Effector memory CD4-positive, alpha-beta T cell (primary cell): ENCODE measurements around the gene ADAMTS2.

Experiments used
- DNase-seq, 3 donors: peaks; one replicate each; pipeline ENCODE4 v3.0.0-alpha.2; 2020
- H3K27ac ChIP-seq: 2 replicates; pipeline ENCODE4 v1.7.0; 2013; ENCODE audit warnings: mild to moderate bottlenecking, low read length, moderate library complexity; ENCODE audit not compliant: insufficient read depth, poor library complexity, severe bottlenecking
- H3K27me3 ChIP-seq: replicated peaks from 2 replicates; pipeline ENCODE4 v1.7.0; 2013; ENCODE audit warnings: mild to moderate bottlenecking, low read length; ENCODE audit not compliant: insufficient read depth, control insufficient read depth, poor library complexity, severe bottlenecking
- H3K36me3 ChIP-seq: 2 replicates; pipeline ENCODE4 v1.7.0; 2013; ENCODE audit warnings: mild to moderate bottlenecking, low read length, moderate library complexity; ENCODE audit not compliant: control insufficient read depth, insufficient read depth
- H3K4me1 ChIP-seq: 2 replicates; pipeline ENCODE4 v1.7.0; 2013; ENCODE audit warnings: low read length, mild to moderate bottlenecking; ENCODE audit not compliant: control insufficient read depth, insufficient read depth, poor library complexity, severe bottlenecking
- H3K4me3 ChIP-seq: 2 replicates; pipeline ENCODE4 v1.7.0; 2013; ENCODE audit warnings: low read length, low read depth, mild to moderate bottlenecking; ENCODE audit not compliant: insufficient read depth, poor library complexity, severe bottlenecking
- H3K9me3 ChIP-seq: 2 replicates; pipeline ENCODE4 v1.7.0; 2013; ENCODE audit warnings: mild to moderate bottlenecking, low read length, moderate library complexity; ENCODE audit not compliant: control insufficient read depth

Gene ADAMTS2

DNA sequence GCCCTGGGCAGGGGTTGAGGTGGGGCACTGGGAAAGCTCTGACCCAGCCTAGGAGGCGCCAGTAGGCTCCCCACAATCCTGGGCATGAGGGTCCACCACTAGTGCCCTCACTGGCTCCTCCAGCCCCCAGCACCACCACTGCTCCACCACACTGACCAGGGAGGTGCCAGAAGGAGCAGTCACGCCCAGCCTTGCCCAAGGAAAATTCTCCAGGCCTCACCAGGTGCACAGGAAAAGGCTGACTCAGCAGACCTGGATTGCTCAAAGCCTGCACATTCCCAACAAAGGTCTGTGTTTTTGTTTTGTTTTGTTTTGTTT is 222.2 kb downstream of the ADAMTS2 start:
- H3K9me3 ChIP-seq, result no peaks in the 10 kb centered on the region
- H3K36me3 ChIP-seq, result no peaks in the 10 kb centered on the region
- no peak overlapping the region for H3K4me3 ChIP-seq
- H3K27ac ChIP-seq, result no peak overlapping the region
- no peak for DNase-seq
- no peaks in the 10 kb centered on the region for H3K4me1 ChIP-seq
- no peaks in the 10 kb centered on the region for H3K27me3 ChIP-seq

DNA sequence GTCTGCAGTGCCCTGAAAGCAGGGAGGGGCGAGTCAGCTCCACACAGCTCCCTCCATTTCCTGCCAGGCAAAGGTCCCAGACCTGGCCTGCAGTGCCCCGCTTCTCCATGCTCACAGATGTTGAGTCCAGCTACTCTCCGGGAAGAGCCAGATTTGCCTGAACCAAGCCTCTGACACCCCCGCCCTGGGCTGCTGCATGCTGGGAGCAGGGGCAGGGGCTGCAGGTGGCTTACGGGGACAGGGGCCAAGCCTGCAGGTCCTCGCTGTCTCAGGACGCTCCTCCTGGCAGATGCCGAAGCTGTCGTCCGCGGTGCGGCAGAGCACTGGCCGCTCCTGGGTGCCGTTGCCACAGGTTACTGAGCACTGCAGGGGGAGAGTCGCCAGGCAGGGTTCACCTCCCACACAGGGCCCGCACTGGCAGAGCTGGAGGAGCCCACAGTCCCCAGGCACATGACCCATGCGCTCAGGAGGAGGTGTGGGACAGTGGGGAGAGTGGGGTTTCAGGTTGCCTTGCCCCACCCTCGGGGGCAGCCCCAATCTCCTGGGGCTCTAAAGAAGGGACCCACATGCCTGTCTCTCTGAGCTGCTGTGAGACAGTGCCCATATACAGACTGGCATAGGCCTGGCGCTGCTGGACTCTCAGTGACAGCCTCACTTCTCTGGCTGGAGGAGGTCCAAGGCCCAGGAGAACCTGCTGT is 222.7 kb downstream of the ADAMTS2 start:
- no peaks in the 10 kb centered on the region for H3K9me3 ChIP-seq
- DNase-seq, result no peak
- no peaks in the 10 kb centered on the region for H3K27me3 ChIP-seq
- no peaks in the 10 kb centered on the region for H3K36me3 ChIP-seq
- H3K4me3 ChIP-seq, result no peak overlapping the region
- no peak overlapping the region for H3K27ac ChIP-seq
- no peaks in the 10 kb centered on the region for H3K4me1 ChIP-seq

- Histone ChIP-seq H3K4me1 (no peaks in the 10 kb centered on the region), H3K36me3 (no peaks in the 10 kb centered on the region), H3K27ac (no peak overlapping the region), H3K4me3 (no peak overlapping the region), H3K9me3 (no peaks in the 10 kb centered on the region), H3K27me3 (no peaks in the 10 kb centered on the region)
- no peak for DNase-seq
Observed at GRCh38 chr5:179121667-179122111, 223.6 kb downstream of the ADAMTS2 start.

DNA sequence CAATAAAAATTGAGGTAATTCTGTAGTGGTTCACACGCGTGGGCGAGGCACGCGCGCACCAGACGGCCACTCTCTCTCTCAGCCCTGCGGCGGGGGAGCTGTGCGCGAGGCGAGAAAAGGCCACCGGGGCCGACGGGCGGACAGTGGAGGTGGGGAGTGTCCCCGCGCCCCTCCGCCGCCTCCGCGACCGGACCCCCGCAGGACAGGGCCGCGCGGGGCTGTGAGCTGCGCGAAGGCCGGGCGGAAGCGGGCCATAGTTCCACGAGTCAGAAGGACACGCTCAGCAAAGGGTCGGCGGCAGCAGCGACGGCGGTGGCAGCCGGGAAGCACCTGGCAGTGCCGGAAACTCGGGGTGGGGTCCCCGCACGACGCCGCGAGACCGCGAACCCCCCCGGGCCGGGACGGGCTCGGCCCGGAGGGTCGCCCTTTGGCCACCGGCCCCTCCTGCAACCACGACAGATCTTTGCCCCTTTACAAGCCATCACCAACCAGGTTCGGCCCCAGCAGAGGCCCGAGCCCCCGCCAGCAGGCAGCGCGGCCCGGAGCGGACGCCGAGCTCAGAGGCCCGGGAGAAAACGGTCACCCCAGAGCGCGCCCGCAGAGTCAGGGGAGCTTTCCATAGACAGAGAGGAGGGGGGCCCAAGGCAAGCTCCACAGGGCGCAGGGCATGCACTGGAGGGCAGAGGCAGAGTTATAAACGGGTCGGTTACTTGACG is 224.2 kb downstream of the ADAMTS2 start:
- Histone ChIP-seq H3K4me3 (no peak overlapping the region), H3K27ac (no peak overlapping the region), H3K4me1 (no peaks in the 10 kb centered on the region), H3K9me3 (no peaks in the 10 kb centered on the region), H3K36me3 (no peaks in the 10 kb centered on the region), H3K27me3 (no peaks in the 10 kb centered on the region)
- DNase-seq, result no peak

GRCh38 chr5:179120421-179120861 is 224.8 kb downstream of the ADAMTS2 start:
- Histone ChIP-seq H3K36me3 (no peaks in the 10 kb centered on the region), H3K9me3 (no peaks in the 10 kb centered on the region), H3K27me3 (no peaks in the 10 kb centered on the region), H3K4me1 (no peaks in the 10 kb centered on the region), H3K27ac (no peak overlapping the region), H3K4me3 (no peak overlapping the region)
- DNase-seq, result no peak

DNA sequence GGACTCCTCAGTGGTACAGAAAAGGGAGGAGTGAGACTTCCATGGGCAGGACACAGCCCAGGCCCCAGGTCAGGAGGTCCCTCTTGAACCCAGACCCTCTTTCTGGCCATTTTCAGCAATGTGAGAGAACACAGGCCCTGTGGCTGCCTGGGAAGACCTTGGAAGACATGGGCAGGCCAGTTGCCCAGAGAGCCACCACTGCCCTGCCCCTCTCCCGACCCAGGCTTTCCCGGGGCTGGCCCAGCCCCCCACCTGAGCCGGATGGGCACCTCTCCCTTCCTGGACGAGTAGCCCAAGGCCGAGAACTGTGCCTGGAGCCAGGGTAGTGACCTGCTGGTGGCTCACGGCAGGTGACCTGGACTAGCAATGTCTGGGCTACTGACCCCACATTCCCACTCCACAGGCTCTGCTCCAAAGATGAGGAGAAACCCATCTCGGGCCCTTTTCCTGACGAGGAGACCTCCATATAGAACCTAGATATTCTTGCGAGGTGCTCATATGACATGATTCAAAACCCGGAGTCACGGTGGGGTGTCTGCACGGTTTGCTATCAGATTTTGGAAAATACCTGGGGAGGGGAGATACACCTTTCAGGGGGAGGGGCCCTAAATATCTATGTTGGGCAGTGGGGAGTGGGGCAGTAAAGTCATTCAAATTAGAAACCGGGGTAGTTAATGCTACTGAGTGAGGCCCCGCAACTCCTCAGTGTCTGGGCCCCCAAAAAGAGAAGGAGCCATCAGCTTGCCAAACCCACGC is 225.7 kb downstream of the ADAMTS2 start:
- Histone ChIP-seq H3K27me3 (no peaks in the 10 kb centered on the region), H3K27ac (no peak overlapping the region), H3K4me3 (no peak overlapping the region), H3K4me1 (no peaks in the 10 kb centered on the region), H3K36me3 (no peaks in the 10 kb centered on the region), H3K9me3 (no peaks in the 10 kb centered on the region)
- DNase-seq, result no peak

DNA sequence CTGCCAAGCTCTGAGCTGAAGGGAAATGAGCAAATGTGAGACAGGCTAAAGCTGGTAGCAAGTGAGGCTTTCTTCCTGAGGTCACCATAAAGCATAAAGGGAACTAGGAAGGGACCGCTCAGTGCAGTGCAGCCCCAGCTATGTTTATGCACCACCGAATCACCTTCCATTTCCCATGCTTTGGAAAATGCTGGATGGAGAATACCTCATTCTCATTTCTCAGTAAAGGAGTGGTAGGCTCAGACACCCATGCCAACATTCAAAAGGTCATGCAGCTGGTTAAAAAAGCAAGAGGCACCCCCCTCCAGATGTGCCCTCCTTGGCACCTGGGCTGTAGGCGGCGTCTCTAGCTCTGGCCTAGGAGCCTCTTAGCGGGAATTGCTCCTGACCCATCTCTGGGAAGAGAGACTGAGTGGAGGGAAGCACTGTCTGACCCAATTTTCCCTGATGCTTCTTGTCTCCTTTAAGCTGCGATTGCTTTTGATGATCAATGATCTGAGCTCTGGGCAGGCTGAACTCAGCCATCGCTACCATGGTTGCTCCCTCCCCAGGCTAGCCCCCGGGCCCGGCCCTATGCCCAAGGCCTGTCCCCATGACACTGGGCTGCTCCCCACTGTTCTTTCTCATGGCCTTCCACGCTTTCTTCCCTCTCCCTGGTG is 226.4 kb downstream of the ADAMTS2 start:
- DNase-seq, result no peak
- H3K9me3 ChIP-seq, result no peaks in the 10 kb centered on the region
- H3K36me3 ChIP-seq, result no peaks in the 10 kb centered on the region
- H3K27me3 ChIP-seq, result no peaks in the 10 kb centered on the region
- H3K4me3 ChIP-seq, result no peak overlapping the region
- H3K27ac ChIP-seq, result no peak overlapping the region
- H3K4me1 ChIP-seq, result no peaks in the 10 kb centered on the region

GRCh38 chr5:179118338-179118737 is 226.9 kb downstream of the ADAMTS2 start:
- no peak for DNase-seq
- H3K4me3 ChIP-seq, result no peak overlapping the region
- H3K36me3 ChIP-seq, result no peaks in the 10 kb centered on the region
- no peak overlapping the region for H3K27ac ChIP-seq
- H3K4me1 ChIP-seq, result no peaks in the 10 kb centered on the region
- H3K27me3 ChIP-seq, result no peaks in the 10 kb centered on the region
- H3K9me3 ChIP-seq, result no peaks in the 10 kb centered on the region

GRCh38 chr5:179115845-179116524 is 229.3 kb downstream of the ADAMTS2 start:
- H3K27me3 ChIP-seq, result no peaks in the 10 kb centered on the region
- no peak for DNase-seq
- H3K4me3 ChIP-seq, result no peak overlapping the region
- no peak overlapping the region for H3K27ac ChIP-seq
- H3K9me3 ChIP-seq, result peaks cover 5% of the 10 kb centered on the region
- no peaks in the 10 kb centered on the region for H3K4me1 ChIP-seq
- no peaks in the 10 kb centered on the region for H3K36me3 ChIP-seq
